ENCODE data around the gene CCDC88A.

CCDC88A gene

GRCh38 chr2:55345064-55345463, 74.6 kb downstream of the CCDC88A start:
- Histone ChIP-seq H3K27ac (ENCODE audit: low read length) (no peak overlapping the region), H3K36me3 (replicated peaks; ENCODE audit: low read depth, low read length) (peaks cover 5% of the 10 kb centered on the region)
- TF ChIP-seq EZH2phosphoT487 (IDR thresholded peaks at IDR 0.05; ENCODE audit: low read depth) = no peak
- no peak for TF ChIP-seq CTCF (IDR thresholded peaks at IDR 0.05; ENCODE audit: low read depth, low read length)

GRCh38 chr2:55338268-55338667, 81.4 kb downstream of the CCDC88A start:
- H3K79me2 ChIP-seq (ENCODE audit: low read length) = no peaks in the 10 kb centered on the region
- H4K20me1 ChIP-seq (ENCODE audit: insufficient read depth, low read length) = no peaks in the 10 kb centered on the region
- no peaks in the 10 kb centered on the region for H3K27me3 ChIP-seq (ENCODE audit: low read depth, low read length)
- H3K36me3 ChIP-seq (replicated peaks; ENCODE audit: low read depth, low read length) = peaks cover 7% of the 10 kb centered on the region
- no peaks in the 10 kb centered on the region for H3K9me3 ChIP-seq (ENCODE audit: insufficient read depth, low read length)
- H3K27ac ChIP-seq (ENCODE audit: low read length) = no peak overlapping the region
- no peaks in the 10 kb centered on the region for H3K4me1 ChIP-seq (ENCODE audit: low read length)
- H3K4me2 ChIP-seq (ENCODE audit: low read length) = no peak overlapping the region
- no peak overlapping the region for H3K9ac ChIP-seq (ENCODE audit: low read length)
- H2AFZ ChIP-seq (ENCODE audit: low read depth, low read length) = no peak overlapping the region
- TF ChIP-seq EZH2phosphoT487 (IDR thresholded peaks at IDR 0.05; ENCODE audit: low read depth) = no peak
- TF ChIP-seq CTCF (IDR thresholded peaks at IDR 0.05; ENCODE audit: low read depth, low read length) = no peak
- H3K4me3 ChIP-seq (ENCODE audit: low read length) = no peak overlapping the region

More at GRCh38 chr2:55345064-55345463, 74.6 kb downstream of the CCDC88A start:
- Histone ChIP-seq H3K4me3 (ENCODE audit: low read length) (no peak overlapping the region), H3K9me3 (ENCODE audit: insufficient read depth, low read length) (no peaks in the 10 kb centered on the region), H3K79me2 (ENCODE audit: low read length) (no peaks in the 10 kb centered on the region), H2AFZ (ENCODE audit: low read depth, low read length) (no peak overlapping the region), H3K4me2 (ENCODE audit: low read length) (no peak overlapping the region), H3K27me3 (ENCODE audit: low read depth, low read length) (no peaks in the 10 kb centered on the region), H4K20me1 (ENCODE audit: insufficient read depth, low read length) (no peaks in the 10 kb centered on the region), H3K9ac (ENCODE audit: low read length) (no peak overlapping the region), H3K4me1 (ENCODE audit: low read length) (no peaks in the 10 kb centered on the region)

GRCh38 chr2:55334728-55335127, 84.9 kb downstream of the CCDC88A start:
- Histone ChIP-seq H2AFZ (ENCODE audit: low read depth, low read length) (no peak overlapping the region), H3K27ac (ENCODE audit: low read length) (no peak overlapping the region), H3K27me3 (ENCODE audit: low read depth, low read length) (no peaks in the 10 kb centered on the region)

More at GRCh38 chr2:55334728-55335127, 84.9 kb downstream of the CCDC88A start:
- peaks cover 6% of the 10 kb centered on the region for H3K36me3 ChIP-seq (replicated peaks; ENCODE audit: low read depth, low read length)
- H3K79me2 ChIP-seq (ENCODE audit: low read length) = no peaks in the 10 kb centered on the region
- TF ChIP-seq EZH2phosphoT487 (IDR thresholded peaks at IDR 0.05; ENCODE audit: low read depth) = no peak
- no peak for TF ChIP-seq CTCF (IDR thresholded peaks at IDR 0.05; ENCODE audit: low read depth, low read length)
- H3K9ac ChIP-seq (ENCODE audit: low read length) = no peak overlapping the region
- H3K4me3 ChIP-seq (ENCODE audit: low read length) = no peak overlapping the region
- H3K9me3 ChIP-seq (ENCODE audit: insufficient read depth, low read length) = no peaks in the 10 kb centered on the region
- no peaks in the 10 kb centered on the region for H3K4me1 ChIP-seq (ENCODE audit: low read length)
- no peak overlapping the region for H3K4me2 ChIP-seq (ENCODE audit: low read length)
- no peaks in the 10 kb centered on the region for H4K20me1 ChIP-seq (ENCODE audit: insufficient read depth, low read length)

Data from OCI-LY3 (cell line).